Activated CD8-positive, alpha-beta memory T cell treated with anti-CD3 and anti-CD28 coated beads, Interleukin-2, amount 10 ng/mL, durations not matched to agents 7 days and 5 days (primary cell): ENCODE data around the gene FBN3. TPM values are rescaled to one million over a fixed set of nuclear protein-coding genes. Genes with fewer than 3 reads are reported as not detected.

Source experiments
- total RNA-seq, 2 experiments: library from RNA; stranded (reverse); gene quantifications; one replicate each; pipeline ENCODE4 v1.2.3, GENCODE V29; 2021

Gene FBN3
- total RNA-seq, 2 experiments from 2014 or later = 0.06 TPM; not detected in 1

Other genes with a start within 250 kb of the FBN3 start
- gene MAP2K7, start 245.7 kb downstream of the FBN3 start, total RNA-seq = 10 to 100 TPM; 38.0 to 41.6 TPM
- 1 to 10 TPM; 7.7 to 9.1 TPM for gene TGFBR3L, start 234.8 kb downstream of the FBN3 start, total RNA-seq
- gene SNAPC2, start 229.3 kb downstream of the FBN3 start, total RNA-seq = 10 to 100 TPM; 18.0 to 24.0 TPM
- under 1 TPM in 1 of 2 experiments, not detected in 1; 0.23 TPM for gene CTXN1, start 223.5 kb downstream of the FBN3 start, total RNA-seq
- 10 to 100 TPM; 63.7 to 76.4 TPM for gene TIMM44, start 205.9 kb downstream of the FBN3 start, total RNA-seq
- gene ELAVL1, start 144.0 kb downstream of the FBN3 start, total RNA-seq = 100 to 1,000 TPM; 119 to 150 TPM
- not detected for gene CCL25, start 96.8 kb downstream of the FBN3 start, total RNA-seq
- 10 to 100 TPM; 20.3 to 28.2 TPM for gene CERS4, start 59.8 kb upstream of the FBN3 start, total RNA-seq
- 10 to 100 TPM; 42.0 to 49.8 TPM for gene CD320, start 158.8 kb upstream of the FBN3 start, total RNA-seq
- gene NDUFA7, start 171.8 kb upstream of the FBN3 start, total RNA-seq = 10 to 100 TPM; 47.4 to 66.7 TPM
- gene RPS28, start 171.9 kb upstream of the FBN3 start, total RNA-seq = 1,000 to 10,000 TPM; 1,292 to 1,333 TPM
- gene KANK3, start 193.7 kb upstream of the FBN3 start, total RNA-seq = 1 to 10 TPM; 3.2 to 3.7 TPM
- gene ANGPTL4, start 214.6 kb upstream of the FBN3 start, total RNA-seq = under 1 TPM; 0.50 to 0.82 TPM
- 10 to 100 TPM; 96.2 to 97.3 TPM for gene RAB11B, start 240.8 kb upstream of the FBN3 start, total RNA-seq